ENCODE measurements around the gene ZFYVE19.

DNA sequence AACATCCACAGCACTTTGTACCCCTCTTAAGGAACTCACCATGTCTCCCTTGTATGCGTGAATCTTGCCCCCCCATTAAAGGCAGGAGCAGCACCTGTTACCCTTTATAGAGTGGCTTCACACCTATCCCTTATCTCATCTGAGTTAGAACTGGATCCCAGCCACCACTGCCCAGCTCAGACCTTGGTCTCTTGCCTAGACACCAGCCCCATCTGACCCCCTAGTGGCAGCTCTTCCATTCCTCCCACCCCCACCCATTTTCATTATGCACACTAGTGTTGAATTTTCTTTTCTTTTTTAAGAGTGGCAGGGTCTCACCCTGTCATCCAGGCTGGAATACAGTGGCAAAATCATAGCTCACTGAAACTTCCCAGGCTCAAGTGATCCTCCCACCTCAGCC lies 3.2 kb upstream of the ZFYVE19 start:
- TF ChIP-seq CTCF (IDR thresholded peaks at IDR 0.05; ENCODE audit: low read length) (no peak), EZH2 (optimal IDR thresholded peaks at IDR 0.05; ENCODE audit: low read depth, low read length) (no peak)

All from MM.1S (cell line).